Stomach (tissue), 4 donors: ENCODE results near the gene ZNF716.

Source experiments
- CTCF ChIP-seq, 7 experiments: fragments of 450-650 bp in 4 of 7; fragments of 200-600 bp in 3 of 7; sonication (generic) in 3 of 7; IDR thresholded peaks; one replicate each; pipeline ENCODE4 v1.5.1; 2016 to 2019; ENCODE audit warnings: antibody characterized with exemption in 7 of 7, control low read depth in 2 of 7, mild to moderate bottlenecking in 1 of 7
- EP300 ChIP-seq: sonication (generic); formaldehyde crosslinking; IDR thresholded peaks from one replicate; pipeline ENCODE4 v1.6.1; 2017; ENCODE audit warnings: antibody characterized with exemption
- POLR2A ChIP-seq, 4 donors: fragments of 450-650 bp; IDR thresholded peaks; one replicate each; pipeline ENCODE4 v1.6.1; 2016; ENCODE audit warnings: antibody characterized with exemption in 4 of 4, control low read depth in 2 of 4, mild to moderate bottlenecking in 1 of 4, moderate library complexity in 1 of 4
- POLR2AphosphoS5 ChIP-seq, 3 donors: sonication (generic); formaldehyde crosslinking; IDR thresholded peaks; one replicate each; pipeline ENCODE4 v1.6.1; 2016; ENCODE audit warnings: antibody characterized with exemption in 3 of 3

GRCh38 chr7:57404967-57405421 is 45.0 kb upstream of the ZNF716 start:
- TF ChIP-seq POLR2AphosphoS5 (IDR thresholded peaks at IDR 0.05) (no peak), CTCF (IDR thresholded peaks at IDR 0.05) (no peak), EP300 (no peak), POLR2A (IDR thresholded peaks at IDR 0.05) (no peak)
